Measurements from ENCODE around the gene LUC7L2. TPM values are rescaled to one million over a fixed set of nuclear protein-coding genes. Genes with fewer than 3 reads are reported as not detected.

Gene LUC7L2
- polyA plus RNA-seq, 1 donor (not counting 4 experiments of a cell fraction or from before 2014, with no cell fraction given) = 52.7 TPM

DNA sequence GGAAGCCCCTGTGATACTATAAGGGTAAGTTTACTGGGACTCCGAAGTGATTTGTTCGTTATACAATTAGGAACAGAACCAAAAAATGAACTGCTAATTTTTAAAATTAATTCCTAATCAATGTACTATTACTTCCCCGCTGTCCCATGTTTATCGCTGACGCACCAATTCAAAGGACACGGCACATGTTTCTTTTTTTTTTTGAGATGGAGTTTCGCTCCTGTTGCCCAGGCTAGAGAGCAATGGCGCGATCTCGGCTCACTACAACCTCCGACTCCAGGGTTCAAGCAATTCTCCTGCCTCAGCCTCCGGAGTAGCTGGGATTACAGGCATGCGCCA lies 20.0 kb upstream of the LUC7L2 start:
- FAIRE-seq = no peak
- H3K27ac ChIP-seq (ENCODE audit: control insufficient read depth, insufficient read depth, low read length) = no peak overlapping the region
- H3K4me1 ChIP-seq (ENCODE audit: control insufficient read depth, extremely low read depth, insufficient read depth, low read length) = peaks cover 5% of the 10 kb centered on the region
- H2AFZ ChIP-seq (ENCODE audit: control insufficient read depth, low read length) = peak overlapping the region; percentile 71
- TF ChIP-seq EZH2 (IDR thresholded peaks at IDR 0.05; ENCODE audit: low read length) = no peak
- TF ChIP-seq, protein P1, sequence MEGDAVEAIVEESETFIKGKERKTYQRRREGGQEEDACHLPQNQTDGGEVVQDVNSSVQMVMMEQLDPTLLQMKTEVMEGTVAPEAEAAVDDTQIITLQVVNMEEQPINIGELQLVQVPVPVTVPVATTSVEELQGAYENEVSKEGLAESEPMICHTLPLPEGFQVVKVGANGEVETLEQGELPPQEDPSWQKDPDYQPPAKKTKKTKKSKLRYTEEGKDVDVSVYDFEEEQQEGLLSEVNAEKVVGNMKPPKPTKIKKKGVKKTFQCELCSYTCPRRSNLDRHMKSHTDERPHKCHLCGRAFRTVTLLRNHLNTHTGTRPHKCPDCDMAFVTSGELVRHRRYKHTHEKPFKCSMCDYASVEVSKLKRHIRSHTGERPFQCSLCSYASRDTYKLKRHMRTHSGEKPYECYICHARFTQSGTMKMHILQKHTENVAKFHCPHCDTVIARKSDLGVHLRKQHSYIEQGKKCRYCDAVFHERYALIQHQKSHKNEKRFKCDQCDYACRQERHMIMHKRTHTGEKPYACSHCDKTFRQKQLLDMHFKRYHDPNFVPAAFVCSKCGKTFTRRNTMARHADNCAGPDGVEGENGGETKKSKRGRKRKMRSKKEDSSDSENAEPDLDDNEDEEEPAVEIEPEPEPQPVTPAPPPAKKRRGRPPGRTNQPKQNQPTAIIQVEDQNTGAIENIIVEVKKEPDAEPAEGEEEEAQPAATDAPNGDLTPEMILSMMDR (optimal IDR thresholded peaks at IDR 0.05 in 1 of 3, IDR thresholded peaks at IDR 0.05 in 1 of 3, conservative IDR thresholded peaks at IDR 0.05 in 1 of 3; ENCODE audit: extremely low read depth in 1 of 3, insufficient read depth in 2 of 3, low read length in 3 of 3) = no peak
- dilution Hi-C loops (cut with MboI; ENCODE audit: extremely low pct_ligation_motif_present, low sequenced_read_pairs) = no loop called here
- no peak overlapping the region for H3K4me2 ChIP-seq (ENCODE audit: control insufficient read depth, extremely low read depth, insufficient read depth, low read depth, low read length)
- DNase-seq (ENCODE audit: low read depth, low spot score) = no peak
- H3K79me2 ChIP-seq (ENCODE audit: control insufficient read depth, insufficient read depth, low read length) = peaks cover 14% of the 10 kb centered on the region
- H3K9ac ChIP-seq (ENCODE audit: control insufficient read depth, extremely low read depth, insufficient read depth, low read length) = no peak overlapping the region
- H3K27me3 ChIP-seq (ENCODE audit: control insufficient read depth, extremely low read depth, insufficient read depth, low read length) = no peaks in the 10 kb centered on the region
- no peaks in the 10 kb centered on the region for H4K20me1 ChIP-seq (ENCODE audit: control insufficient read depth, extremely low read depth, insufficient read depth, low read length)
- no peaks in the 10 kb centered on the region for H3K9me3 ChIP-seq (ENCODE audit: control insufficient read depth, low read depth, low read length)
- H3K36me3 ChIP-seq (ENCODE audit: control insufficient read depth in 2 of 2, extremely low read depth in 1 of 2, insufficient read depth in 2 of 2, low read length in 2 of 2) = no peaks in the 10 kb centered on the region
- H3K4me3 ChIP-seq (ENCODE audit: control insufficient read depth in 2 of 3, extremely low read depth in 1 of 3, insufficient read depth in 2 of 3, low read depth in 1 of 3, low read length in 3 of 3) = peak overlapping the region; percentile 50 to 74 (median 58)
- H3K9me1 ChIP-seq (ENCODE audit: control insufficient read depth, extremely low read depth, insufficient read depth, low read length) = no peaks in the 10 kb centered on the region

DNA sequence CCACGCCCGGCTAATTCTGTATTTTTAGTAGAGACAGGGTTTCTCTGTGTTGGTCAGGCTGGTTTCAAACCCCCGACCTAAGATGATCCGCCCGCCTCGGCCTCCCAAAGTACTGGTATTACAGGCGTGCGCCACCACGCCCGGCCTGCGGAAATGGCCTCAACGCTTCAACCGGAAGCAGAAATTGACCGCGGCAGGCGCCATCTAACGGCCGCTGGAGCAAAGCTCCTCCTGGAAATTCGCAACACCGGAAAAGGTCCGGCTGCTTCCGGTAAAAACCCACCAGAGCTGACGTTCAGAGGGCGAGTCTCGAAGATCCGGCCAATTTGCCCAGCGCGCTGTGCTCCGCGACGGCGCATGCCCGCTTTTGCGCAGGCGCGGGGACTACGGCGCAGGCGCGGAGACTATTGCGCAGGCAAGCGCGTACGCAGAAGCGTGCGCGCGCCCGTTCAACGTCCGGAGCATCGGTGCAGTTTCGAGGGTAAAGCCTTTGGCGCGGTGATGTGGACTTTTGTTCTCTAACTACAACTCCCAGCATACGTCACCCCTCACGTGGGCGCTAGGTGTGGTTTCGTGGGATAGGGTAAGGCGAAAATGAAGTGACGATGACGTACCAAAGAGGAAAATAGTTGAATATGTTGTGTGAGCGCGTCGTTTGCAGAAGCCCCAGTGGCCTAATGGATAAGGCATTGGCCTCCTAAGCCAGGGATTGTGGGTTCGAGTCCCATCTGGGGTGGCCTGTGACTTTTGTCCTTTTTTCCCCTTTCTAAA lies 19.5 kb upstream of the LUC7L2 start:
- Histone ChIP-seq H4K20me1 (ENCODE audit: control insufficient read depth, extremely low read depth, insufficient read depth, low read length) (no peaks in the 10 kb centered on the region), H3K27ac (ENCODE audit: control insufficient read depth, insufficient read depth, low read length) (peak overlapping the region; percentile 90), H3K4me1 (ENCODE audit: control insufficient read depth, extremely low read depth, insufficient read depth, low read length) (peaks cover 5% of the 10 kb centered on the region), H3K36me3 (ENCODE audit: control insufficient read depth in 2 of 2, extremely low read depth in 1 of 2, insufficient read depth in 2 of 2, low read length in 2 of 2) (no peaks in the 10 kb centered on the region), H2AFZ (ENCODE audit: control insufficient read depth, low read length) (peak overlapping the region; percentile 71), H3K79me2 (ENCODE audit: control insufficient read depth, insufficient read depth, low read length) (peaks cover 14% of the 10 kb centered on the region), H3K9me1 (ENCODE audit: control insufficient read depth, extremely low read depth, insufficient read depth, low read length) (no peaks in the 10 kb centered on the region), H3K9ac (ENCODE audit: control insufficient read depth, extremely low read depth, insufficient read depth, low read length) (peak overlapping the region; percentile 99), H3K9me3 (ENCODE audit: control insufficient read depth, low read depth, low read length) (no peaks in the 10 kb centered on the region), H3K27me3 (ENCODE audit: control insufficient read depth, extremely low read depth, insufficient read depth, low read length) (no peaks in the 10 kb centered on the region), H3K4me2 (ENCODE audit: control insufficient read depth, extremely low read depth, insufficient read depth, low read depth, low read length) (peak overlapping the region; percentile 100), H3K4me3 (ENCODE audit: control insufficient read depth in 2 of 3, extremely low read depth in 1 of 3, insufficient read depth in 2 of 3, low read depth in 1 of 3, low read length in 3 of 3) (peak overlapping the region; percentile 74 to 97 (median 97))
- FAIRE-seq (peak; percentile 75), DNase-seq (ENCODE audit: low read depth, low spot score) (peak; percentile 98)
- no peak for TF ChIP-seq EZH2 (IDR thresholded peaks at IDR 0.05; ENCODE audit: low read length)
- TF ChIP-seq, protein P1 (optimal IDR thresholded peaks at IDR 0.05 in 1 of 3, IDR thresholded peaks at IDR 0.05 in 1 of 3, conservative IDR thresholded peaks at IDR 0.05 in 1 of 3; ENCODE audit: extremely low read depth in 1 of 3, insufficient read depth in 2 of 3, low read length in 3 of 3) = peak; percentile 71 to 80 (median 74)
- dilution Hi-C loops (cut with MboI; ENCODE audit: extremely low pct_ligation_motif_present, low sequenced_read_pairs) = no loop called here
